ENCODE data around the gene CALHM5. TPM values are rescaled to one million over a fixed set of nuclear protein-coding genes. Genes with fewer than 3 reads are reported as not detected.

The CALHM5 gene
- total RNA-seq, 1 experiment from 2014 or later, result not detected

- TF ChIP-seq CTCF (conservative IDR thresholded peaks at IDR 0.05), result no peak
- TF ChIP-seq EZH2 (IDR thresholded peaks at IDR 0.05; ENCODE audit: low read depth), result no peak
Measured at GRCh38 chr6:116571683-116572000, 60.2 kb downstream of the CALHM5 start.

GRCh38 chr6:116572162-116572561 is 60.7 kb downstream of the CALHM5 start:
- intact Hi-C loops (cut with micrococcal nuclease; ENCODE audit: unreplicated experiment), result loop anchor here (5.0 kb wide), 1 partner anchor 355 kb away; no protein-coding TSS in a partner anchor
- H4K20me1 ChIP-seq (ENCODE audit: insufficient read depth), result no peaks in the 10 kb centered on the region
- peaks cover 30% of the 10 kb centered on the region for H3K4me1 ChIP-seq (replicated peaks; ENCODE audit: insufficient read depth)
- 0 out of 2 replicates have a peak, but pooled peaks cover 3% of the 10 kb centered on the region for H3K36me3 ChIP-seq (ENCODE audit: low read depth)
- peak in 1 of 2 experiments; percentile 11 for DNase-seq
- TF ChIP-seq EZH2 (IDR thresholded peaks at IDR 0.05; ENCODE audit: low read depth) (no peak), CTCF (conservative IDR thresholded peaks at IDR 0.05) (no peak)
- no peaks in the 10 kb centered on the region for H3K27me3 ChIP-seq (ENCODE audit: insufficient read depth, low read depth)
- H3K9me2 ChIP-seq (ENCODE audit: insufficient read depth), result no peaks in the 10 kb centered on the region
- peaks cover 8% of the 10 kb centered on the region; the same call in 1 of the 2 replicates for H3F3A ChIP-seq (ENCODE audit: insufficient read depth, low read depth)
- peak overlapping the region; percentile 95 for H3K4me3 ChIP-seq
- CTCF ChIA-PET, result interaction anchor here (0.7 to 1.6 kb wide), 4 partner anchors 53 to 303 kb away, joined by 4 to 5 read pairs (median 4); partner anchors contain the start of gene CALHM5
- POLR2A ChIA-PET (ENCODE audit: unreplicated experiment), result interaction anchor here (1.0 kb wide), 1 partner anchor 292 kb away, joined by 6 read pairs; the partner anchor contains the start of gene TSPYL1
- BruUV-seq (replicated peaks), result no TSS peak
- H3K9me3 ChIP-seq (ENCODE audit: insufficient read depth, low read depth), result no peaks in the 10 kb centered on the region
- peaks cover 68% of the 10 kb centered on the region for H3K79me2 ChIP-seq (ENCODE audit: low read depth)
- peak overlapping the region; percentile 92 for H2AFZ ChIP-seq
- H3K27ac ChIP-seq, result peak overlapping the region; percentile 60; the same call in 1 of the 2 replicates
- peak overlapping the region; percentile 81 for H3K4me2 ChIP-seq

More at GRCh38 chr6:116571683-116572000, 60.2 kb downstream of the CALHM5 start:
- H3K27ac ChIP-seq, result peak overlapping the region; percentile 60
- H2AFZ ChIP-seq, result peak overlapping the region; percentile 92
- CTCF ChIA-PET, result interaction anchor here (0.7 to 1.6 kb wide), 5 partner anchors 11 to 303 kb away, joined by 3 to 5 read pairs (median 4); partner anchors contain the start of gene CALHM5
- no peaks in the 10 kb centered on the region for H3K9me3 ChIP-seq (ENCODE audit: insufficient read depth, low read depth)
- intact Hi-C loops (cut with micrococcal nuclease; ENCODE audit: unreplicated experiment), result loop anchor here (1.0 to 5.0 kb wide), 4 partner anchors 45 to 354 kb away; partner anchors contain the start of genes KPNA5, RSPH4A and TSPYL1
- peaks cover 30% of the 10 kb centered on the region for H3K4me1 ChIP-seq (replicated peaks; ENCODE audit: insufficient read depth)
- no peaks in the 10 kb centered on the region for H4K20me1 ChIP-seq (ENCODE audit: insufficient read depth)
- no peak for DNase-seq
- TSS peak; percentile 40 for BruUV-seq (replicated peaks)
- H3K4me2 ChIP-seq, result peak overlapping the region; percentile 81
- H3K9me2 ChIP-seq (ENCODE audit: insufficient read depth), result no peaks in the 10 kb centered on the region
- H3K27me3 ChIP-seq (ENCODE audit: insufficient read depth, low read depth), result no peaks in the 10 kb centered on the region
- POLR2A ChIA-PET (ENCODE audit: unreplicated experiment), result interaction anchor here (0.6 to 1.0 kb wide), 4 partner anchors 67 to 1031 kb away, joined by 4 to 6 read pairs (median 6); partner anchors contain the start of genes GOPC and TSPYL1
- H3K79me2 ChIP-seq (ENCODE audit: low read depth), result peaks cover 67% of the 10 kb centered on the region
- 0 out of 2 replicates have a peak, but pooled peaks cover 3% of the 10 kb centered on the region for H3K36me3 ChIP-seq (ENCODE audit: low read depth)
- peaks cover 8% of the 10 kb centered on the region; the same call in 1 of the 2 replicates for H3F3A ChIP-seq (ENCODE audit: insufficient read depth, low read depth)
- H3K4me3 ChIP-seq, result peak overlapping the region; percentile 95

Other genes starting within 250 kb of the CALHM5 start
- gene TSPYL1, start 231.7 kb upstream of the CALHM5 start, total RNA-seq (2021), result 52.8 and 73.1 TPM in 2 replicates
- 28.5 and 43.3 TPM in 2 replicates for gene DSE, start 140.7 kb upstream of the CALHM5 start, total RNA-seq (2021)
- not detected in 2 replicates for gene CALHM6, start 50.3 kb upstream of the CALHM5 start, total RNA-seq (2021)
- not detected in 2 replicates for gene TRAPPC3L, start 34.0 kb downstream of the CALHM5 start, total RNA-seq (2021)
- gene CALHM4, start 42.1 kb downstream of the CALHM5 start, total RNA-seq (2021), result not detected in 2 replicates
- gene RWDD1, start 59.9 kb downstream of the CALHM5 start, total RNA-seq (2021), result 21.5 and 22.9 TPM in 2 replicates
- gene RSPH4A, start 104.8 kb downstream of the CALHM5 start, total RNA-seq (2021), result 0.13 and 0.24 TPM in 2 replicates
- 13.6 and 14.0 TPM in 2 replicates for gene ZUP1, start 157.1 kb downstream of the CALHM5 start, total RNA-seq (2021)
- 6.6 and 6.8 TPM in 2 replicates for gene KPNA5, start 169.6 kb downstream of the CALHM5 start, total RNA-seq (2021)

Measured in PC-9 (cell line).